Panc1 (cell line): ENCODE measurements around the gene TIAM2. TPM values are rescaled to one million over a fixed set of nuclear protein-coding genes. Genes with fewer than 3 reads are reported as not detected.
A peak's percentile ranks its signal among the peaks of the same experiment; 100 is the strongest.

Source experiments
- ATAC-seq: fragments of 200-7000 bp; cut with Tn5 transposase; 2 replicates; pipeline ENCODE4 v1.9.1; 2020; ENCODE audit warnings: mild to moderate bottlenecking, moderate library complexity
- BruUV-seq: library from RNA; stranded (reverse); fragments of 400-500 nt; replicated peaks from 2 replicates; lab custom pipeline; 2021; lab: Mats Ljungman, UMichigan
- CTCF ChIA-PET: fragments of 300-600 bp; sonication (Branson Sonifier 250); formaldehyde crosslinking; loops from one replicate; lab custom pipeline; 2022; ENCODE audit warnings: antibody characterized with exemption; lab: Charles Lee
- POLR2A ChIA-PET: fragments of 300-600 bp; sonication (Branson Sonifier 250); formaldehyde crosslinking; loops from one replicate; lab custom pipeline; 2022; ENCODE audit warnings: antibody characterized with exemption; lab: Charles Lee
- DNase-seq: peaks from one replicate; pipeline ENCODE4 v3.0.0-alpha.2; 2010; ENCODE audit warnings: low read depth, low spot score
- H3K27ac ChIP-seq: 2 replicates; pipeline ENCODE4 v1.5.1; 2011; ENCODE audit warnings: mild to moderate bottlenecking, low read length, inconsistent platforms
- H3K27me3 ChIP-seq: fragments of 200-500 bp; sonication (Bioruptor generic); 2 replicates; pipeline ENCODE4 v1.6.0; 2014; ENCODE audit warnings: low read length, inconsistent platforms; ENCODE audit not compliant: control insufficient read depth, insufficient read depth
- H3K36me3 ChIP-seq: fragments of 200-500 bp; sonication (Bioruptor generic); 2 replicates; pipeline ENCODE4 v1.5.1; 2014; ENCODE audit warnings: inconsistent platforms, mild to moderate bottlenecking, low read length, moderate library complexity; ENCODE audit not compliant: control insufficient read depth, insufficient read depth
- H3K4me1 ChIP-seq: 2 replicates; pipeline ENCODE4 v1.5.1; 2011; ENCODE audit warnings: inconsistent platforms, mild to moderate bottlenecking, low read length, moderate library complexity; ENCODE audit not compliant: control insufficient read depth, insufficient read depth
- H3K4me3 ChIP-seq, 2 experiments: 2 replicates each; pipeline ENCODE4 v1.5.1; 2011 to 2012; ENCODE audit warnings: low read depth in 2 of 2, low read length in 2 of 2, mild to moderate bottlenecking in 2 of 2, inconsistent platforms in 1 of 2, moderate library complexity in 1 of 2
- H3K9me3 ChIP-seq: fragments of 200-500 bp; sonication (Bioruptor generic); 2 replicates; pipeline ENCODE4 v1.5.1; 2014; ENCODE audit warnings: low read depth, mild to moderate bottlenecking, inconsistent platforms, low read length, moderate library complexity; ENCODE audit not compliant: control insufficient read depth, insufficient read depth
- CTCF ChIP-seq: fragments of 450-650 bp; IDR thresholded peaks from 2 replicates; pipeline ENCODE4 v1.5.1; 2017; ENCODE audit warnings: mild to moderate bottlenecking
- POLR2AphosphoS5 ChIP-seq: IDR thresholded peaks from 2 replicates; pipeline ENCODE4 v1.6.1; 2012; ENCODE audit warnings: mild to moderate bottlenecking, low read depth, low read length, moderate library complexity
- REST ChIP-seq, 2 experiments: IDR thresholded peaks; 2 replicates each; pipeline ENCODE4 v1.6.1; 2011 to 2012; ENCODE audit warnings: low read depth in 2 of 2, control low read depth in 1 of 2, low read length in 1 of 2, mild to moderate bottlenecking in 1 of 2, moderate library complexity in 1 of 2; ENCODE audit not compliant: insufficient read depth in 1 of 2
- SIN3A ChIP-seq: IDR thresholded peaks from 2 replicates; pipeline ENCODE4 v1.6.1; 2012; ENCODE audit warnings: low read depth, mild to moderate bottlenecking, low read length, moderate library complexity, borderline replicate concordance; ENCODE audit not compliant: insufficient read depth
- TCF7L2 ChIP-seq: IDR thresholded peaks from 2 replicates; pipeline ENCODE4 v1.6.1; 2011; ENCODE audit warnings: mild to moderate bottlenecking, low read depth, low read length, inconsistent platforms
- in situ Hi-C: cut with HindIII; loops from 2 replicates; pipeline ENCODE4 v1.10.0; 2016; ENCODE audit warnings: low sequenced_read_pairs, low pct_unique_long_range_greater_than_20kb
- intact Hi-C: fragments of 100-400 bp; cut with micrococcal nuclease; formaldehyde crosslinking; loops from one replicate; pipeline ENCODE4 v1.10.0; 2022; ENCODE audit not compliant: unreplicated experiment
- total RNA-seq: library from RNA; stranded (reverse); gene quantifications from one replicate; pipeline ENCODE4 v1.2.1, GENCODE V29; 2021; ENCODE audit not compliant: unreplicated experiment

Gene TIAM2
- total RNA-seq, 1 experiment from 2014 or later, result 14.9 TPM

- BruUV-seq, result no TSS peak
- Histone ChIP-seq H3K36me3 (no peaks in the 10 kb centered on the region), H3K27me3 (no peaks in the 10 kb centered on the region), H3K4me1 (peaks cover 3% of the 10 kb centered on the region; the same call in 1 of the 2 replicates), H3K9me3 (no peaks in the 10 kb centered on the region), H3K4me3 (no peak overlapping the region), H3K27ac (no peak overlapping the region)
- DNase-seq (no peak), ATAC-seq (0 out of 2 replicates have a peak, but pooled peaks have one; percentile 13)
- TF ChIP-seq SIN3A (no peak), POLR2AphosphoS5 (no peak), CTCF (no peak), TCF7L2 (no peak), REST (IDR thresholded peaks at IDR 0.05; ENCODE audit: insufficient read depth in 1 of 2, low read depth in 2 of 2, low read length in 1 of 2) (no peak)
- in situ Hi-C loops (no loop called here), intact Hi-C loops (no loop called here)
- POLR2A ChIA-PET, result no interaction called here
- CTCF ChIA-PET, result no interaction called here
Observed at GRCh38 chr6:154960299-154960843, 34.7 kb upstream of the TIAM2 start.

GRCh38 chr6:154960854-154961530 lies 34.1 kb upstream of the TIAM2 start:
- ChIA-PET POLR2A (no interaction called here), CTCF (no interaction called here)
- Histone ChIP-seq H3K4me1 (peaks cover 3% of the 10 kb centered on the region; the same call in 1 of the 2 replicates), H3K27me3 (no peaks in the 10 kb centered on the region), H3K4me3 (no peak overlapping the region), H3K9me3 (no peaks in the 10 kb centered on the region), H3K36me3 (no peaks in the 10 kb centered on the region), H3K27ac (no peak overlapping the region)
- BruUV-seq, result no TSS peak
- in situ Hi-C loops (no loop called here), intact Hi-C loops (no loop called here)
- no peak for ATAC-seq
- DNase-seq, result no peak
- TF ChIP-seq CTCF, result no peak
- no peak for TF ChIP-seq TCF7L2
- no peak for TF ChIP-seq POLR2AphosphoS5
- TF ChIP-seq REST (IDR thresholded peaks at IDR 0.05; ENCODE audit: insufficient read depth in 1 of 2, low read depth in 2 of 2, low read length in 1 of 2), result no peak
- TF ChIP-seq SIN3A, result no peak
